GM20431 (cell line): ENCODE results near the gene AKT1.

ENCODE experiments used
- in situ Hi-C: fragments of 300-500 bp; cut with MseI, MboI; formaldehyde crosslinking; loops from one replicate; pipeline ENCODE4 v1.15.0; 2020; ENCODE audit warnings: low sequenced_read_pairs; ENCODE audit not compliant: unreplicated experiment

The AKT1 gene

DNA sequence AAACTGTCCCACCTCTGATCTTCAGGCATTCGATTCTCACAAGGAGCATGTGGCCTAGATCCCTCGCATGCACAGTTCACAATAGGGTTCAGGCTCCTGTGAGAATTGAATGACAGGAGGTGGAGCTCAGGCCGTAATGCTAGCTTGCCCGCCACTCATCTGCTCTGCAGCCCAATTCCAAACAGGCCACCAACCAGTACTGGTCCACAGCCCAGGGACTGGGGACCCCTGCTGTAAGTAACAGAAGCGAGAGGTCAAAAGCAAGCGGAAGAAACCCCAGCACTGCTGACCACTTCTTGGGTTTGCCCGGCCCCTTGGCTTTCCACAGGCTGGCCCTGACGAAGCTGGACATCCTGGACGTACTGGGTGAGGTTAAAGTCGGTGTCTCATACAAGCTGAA lies 51.1 kb downstream of the AKT1 start:
- in situ Hi-C loops: no loop called here

DNA sequence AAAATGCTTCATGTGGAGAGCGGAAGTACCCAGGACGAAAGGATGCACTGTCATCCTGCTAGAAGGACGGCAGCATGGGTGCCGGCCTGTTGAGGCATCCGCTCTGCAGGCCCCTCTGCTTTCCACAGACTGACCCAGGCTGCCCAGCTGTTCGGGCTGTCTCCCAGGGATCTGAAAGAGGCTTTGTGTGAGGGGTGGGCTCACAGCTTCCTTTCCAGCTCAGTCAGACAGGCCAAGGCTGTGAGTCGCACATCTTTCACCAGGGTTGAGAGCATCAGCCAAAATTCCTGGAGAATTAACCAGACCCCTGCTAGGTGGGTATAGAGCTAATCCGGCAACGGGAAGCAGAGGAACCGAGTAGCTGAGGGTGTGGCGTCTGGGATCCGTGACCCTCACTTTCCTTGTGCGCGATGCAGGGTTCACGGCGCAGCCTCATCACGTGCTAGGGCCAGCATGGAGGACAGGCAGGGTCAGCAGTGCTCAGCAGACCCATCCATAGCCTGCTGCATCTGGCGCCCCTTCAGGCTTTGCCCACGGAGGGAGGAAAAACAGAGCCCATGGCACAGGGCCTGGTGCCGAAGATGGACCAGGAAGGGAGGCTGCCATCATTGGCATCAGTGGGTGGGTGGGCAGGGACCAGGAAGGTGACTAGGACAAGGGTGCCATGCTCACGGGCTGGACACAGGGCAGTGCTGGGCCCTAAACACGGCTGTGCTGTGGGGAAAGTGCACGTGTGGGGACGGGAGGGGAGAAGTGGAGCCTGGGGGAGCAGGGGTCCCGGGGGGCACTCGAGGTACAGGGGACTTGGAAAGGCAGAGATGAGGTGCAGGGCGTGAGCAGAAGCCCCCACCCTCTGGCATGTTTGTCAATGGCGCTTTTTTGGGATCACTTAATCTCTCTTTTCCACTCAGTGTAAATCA lies 51.8 kb downstream of the AKT1 start:
- in situ Hi-C loops: no loop called here

DNA sequence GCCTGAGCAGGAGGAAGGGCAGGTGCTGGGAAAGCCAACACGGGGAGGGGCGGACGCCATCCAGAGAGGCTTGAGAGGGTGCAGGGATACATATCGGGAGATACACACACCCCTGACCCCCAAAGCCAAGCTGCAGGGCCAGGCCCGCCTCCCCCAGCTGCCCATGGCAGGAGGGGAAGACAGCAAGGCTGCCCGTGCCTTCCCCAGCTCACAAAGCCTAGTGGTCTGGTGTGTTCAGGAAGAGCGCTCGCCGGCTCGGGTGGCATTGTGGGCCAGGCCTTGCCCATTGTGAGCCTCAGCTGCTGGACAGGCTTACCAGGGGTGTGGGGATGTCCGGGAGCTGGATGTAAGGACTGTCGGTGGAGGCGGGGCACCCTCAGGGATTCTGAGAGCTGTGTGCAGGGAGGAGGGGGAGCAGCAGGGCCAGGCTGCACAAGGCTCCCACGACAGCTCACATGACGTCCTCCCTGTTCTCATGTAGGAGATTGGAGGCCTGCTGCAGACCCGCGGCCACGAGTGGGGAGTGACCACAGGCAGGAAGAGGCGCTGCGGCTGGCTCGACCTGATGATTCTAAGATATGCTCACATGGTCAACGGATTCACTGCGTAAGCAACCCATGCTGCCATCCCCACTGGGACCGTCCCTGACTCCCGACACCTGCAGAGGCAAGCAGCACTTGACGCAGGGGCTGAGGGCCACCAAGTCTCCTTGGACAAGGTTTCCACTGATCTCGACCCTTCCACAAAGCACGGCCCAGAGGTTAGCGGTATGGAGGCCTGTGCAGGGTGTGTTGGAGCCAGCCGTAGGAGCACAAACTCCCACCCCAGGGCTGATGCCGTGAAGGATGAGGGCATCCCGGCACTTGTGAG lies 52.7 kb downstream of the AKT1 start:
- in situ Hi-C loops: no loop called here

DNA sequence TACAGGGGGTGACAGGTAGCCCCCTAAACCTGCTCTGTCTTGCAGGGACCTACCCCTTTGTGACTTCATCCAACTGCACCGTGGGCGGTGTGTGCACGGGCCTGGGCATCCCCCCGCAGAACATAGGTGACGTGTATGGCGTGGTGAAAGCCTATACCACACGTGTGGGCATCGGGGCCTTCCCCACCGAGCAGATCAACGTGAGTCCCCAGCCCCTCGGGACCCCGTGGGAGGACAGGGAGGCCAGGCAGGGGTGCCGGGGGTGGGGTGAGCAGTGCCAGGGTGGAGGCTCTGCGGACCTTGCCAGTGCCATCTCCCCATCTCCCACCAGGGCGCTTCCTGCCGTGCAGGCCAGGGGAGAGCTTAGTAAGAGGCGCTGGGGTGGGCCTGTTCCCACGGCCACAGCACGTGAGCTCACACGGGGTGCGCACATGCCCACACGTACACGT lies 53.7 kb downstream of the AKT1 start:
- in situ Hi-C loops: no loop called here

DNA sequence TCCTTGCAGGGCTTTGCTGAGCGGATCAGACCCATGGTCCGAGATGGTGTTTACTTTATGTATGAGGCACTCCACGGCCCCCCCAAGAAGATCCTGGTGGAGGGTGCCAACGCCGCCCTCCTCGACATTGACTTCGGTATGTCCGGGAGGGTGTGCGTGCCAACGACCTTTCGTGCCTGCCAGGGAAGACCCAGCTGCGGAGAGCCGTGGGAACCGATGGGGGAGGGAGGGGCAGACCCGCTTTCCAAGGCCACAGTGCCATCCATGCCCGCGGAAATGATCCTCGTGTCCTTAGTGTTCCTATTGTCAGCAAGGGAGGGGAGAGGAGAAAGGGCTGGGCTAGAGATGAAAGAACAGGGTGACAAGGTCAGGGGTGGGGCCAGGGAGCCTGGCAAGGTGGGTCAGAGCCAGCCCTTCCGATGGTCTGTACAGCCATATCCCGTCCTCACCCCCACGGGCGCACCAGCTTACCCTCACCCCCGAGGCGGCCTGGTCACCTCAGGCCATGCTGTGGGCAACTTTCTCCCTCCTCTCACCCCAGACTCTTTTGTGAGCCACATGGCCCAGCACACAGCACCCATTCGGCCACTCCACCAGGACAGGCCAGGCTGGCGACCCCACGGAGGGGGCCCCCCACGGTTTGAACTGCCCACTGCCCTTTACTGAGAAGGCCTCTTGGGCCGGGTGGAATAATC lies 54.3 kb downstream of the AKT1 start:
- in situ Hi-C loops: no loop called here

DNA sequence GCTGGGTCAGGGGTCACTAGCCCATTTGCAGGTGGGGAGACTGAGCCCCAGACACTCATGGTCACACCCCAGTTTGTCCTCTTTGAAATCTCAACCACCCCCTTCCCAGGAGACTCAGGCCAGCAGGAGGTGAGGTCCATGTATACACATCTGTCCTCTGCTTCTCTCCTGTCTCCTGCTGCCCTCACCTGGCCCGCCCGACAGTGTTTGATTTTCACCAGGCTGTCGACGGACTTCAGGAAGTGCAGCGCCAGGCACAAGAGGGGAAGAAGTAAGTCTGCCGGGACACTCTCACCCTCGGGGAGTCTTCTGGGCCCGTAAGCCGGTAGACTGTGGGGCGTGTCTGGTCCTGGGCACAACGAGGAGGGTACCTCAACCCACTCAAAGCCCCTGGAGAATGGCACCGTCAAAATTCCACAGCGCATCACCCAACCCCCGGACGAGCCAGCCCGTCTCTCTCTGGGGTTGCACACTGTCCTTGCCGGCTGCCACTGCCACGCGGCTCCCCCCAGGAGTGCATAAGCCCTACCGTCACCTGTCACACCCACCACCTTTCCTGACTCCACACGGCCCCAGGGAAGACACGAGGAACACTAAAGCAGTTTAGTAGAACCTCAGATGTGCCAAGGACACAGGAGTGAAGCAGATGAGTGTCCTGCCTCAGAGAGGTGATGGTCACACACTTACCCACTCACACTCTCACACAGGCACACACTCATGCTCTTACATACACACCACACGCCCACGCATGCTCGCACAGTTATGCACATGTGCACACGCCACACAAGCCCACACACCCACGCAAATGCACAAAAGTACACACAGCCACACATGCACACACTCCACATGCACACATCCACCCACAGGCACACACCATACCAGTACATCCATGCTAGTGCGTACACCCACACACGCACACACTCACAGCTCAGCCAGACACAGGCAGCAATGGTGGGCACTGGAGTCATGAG lies 55.7 kb downstream of the AKT1 start:
- in situ Hi-C loops: no loop called here

DNA sequence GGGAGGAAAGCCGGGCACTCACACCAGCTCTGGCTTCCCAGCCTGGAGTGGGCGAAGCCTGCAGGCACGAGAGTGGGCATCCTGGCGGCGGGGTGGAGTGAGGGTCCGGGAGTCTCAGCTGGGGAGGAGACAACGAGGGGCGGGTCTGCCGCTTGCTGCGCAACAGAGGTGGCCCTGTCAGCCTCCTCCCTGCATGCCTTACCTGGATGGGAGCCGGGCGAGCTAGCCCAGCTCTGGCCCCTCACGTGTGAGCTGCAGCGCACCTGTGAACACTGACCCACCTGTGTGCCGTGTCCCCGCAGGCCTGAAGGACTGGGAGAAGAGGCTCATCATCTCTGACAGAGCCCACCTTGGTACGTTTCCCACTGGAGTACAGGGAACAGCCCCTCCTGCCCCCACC lies 56.5 kb downstream of the AKT1 start:
- in situ Hi-C loops: no loop called here

DNA sequence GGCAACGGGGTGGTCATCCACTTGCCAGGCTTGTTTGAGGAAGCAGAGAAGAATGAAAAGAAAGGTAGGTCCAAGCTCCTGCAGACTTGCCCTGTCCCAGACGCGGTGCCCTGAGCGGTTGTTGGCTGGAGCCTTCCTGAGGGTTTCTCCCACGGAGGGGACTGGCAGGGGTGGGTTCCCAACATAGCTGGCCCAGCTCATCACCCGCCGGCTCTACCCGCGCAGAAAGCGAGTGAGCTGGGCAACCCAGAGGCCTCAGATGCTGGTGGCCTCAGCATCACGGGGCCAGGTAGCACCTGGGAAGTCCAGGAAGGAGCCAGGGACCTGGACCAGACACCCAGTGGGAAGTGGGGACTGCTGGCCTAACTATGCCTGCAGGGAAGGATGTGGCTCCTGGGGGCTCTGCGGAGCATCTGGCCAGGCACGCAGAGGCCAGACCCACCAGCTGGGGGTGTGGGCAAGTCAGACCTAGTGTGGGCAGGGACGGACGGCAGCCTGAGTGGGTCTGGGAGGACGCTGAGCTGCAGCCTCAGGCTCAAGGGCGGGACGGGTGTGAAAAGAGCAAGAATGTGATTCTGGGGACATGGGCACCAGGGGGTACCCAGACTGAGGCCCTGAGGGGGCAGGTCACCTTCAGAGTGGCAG lies 57.1 kb downstream of the AKT1 start:
- in situ Hi-C loops: no loop called here

DNA sequence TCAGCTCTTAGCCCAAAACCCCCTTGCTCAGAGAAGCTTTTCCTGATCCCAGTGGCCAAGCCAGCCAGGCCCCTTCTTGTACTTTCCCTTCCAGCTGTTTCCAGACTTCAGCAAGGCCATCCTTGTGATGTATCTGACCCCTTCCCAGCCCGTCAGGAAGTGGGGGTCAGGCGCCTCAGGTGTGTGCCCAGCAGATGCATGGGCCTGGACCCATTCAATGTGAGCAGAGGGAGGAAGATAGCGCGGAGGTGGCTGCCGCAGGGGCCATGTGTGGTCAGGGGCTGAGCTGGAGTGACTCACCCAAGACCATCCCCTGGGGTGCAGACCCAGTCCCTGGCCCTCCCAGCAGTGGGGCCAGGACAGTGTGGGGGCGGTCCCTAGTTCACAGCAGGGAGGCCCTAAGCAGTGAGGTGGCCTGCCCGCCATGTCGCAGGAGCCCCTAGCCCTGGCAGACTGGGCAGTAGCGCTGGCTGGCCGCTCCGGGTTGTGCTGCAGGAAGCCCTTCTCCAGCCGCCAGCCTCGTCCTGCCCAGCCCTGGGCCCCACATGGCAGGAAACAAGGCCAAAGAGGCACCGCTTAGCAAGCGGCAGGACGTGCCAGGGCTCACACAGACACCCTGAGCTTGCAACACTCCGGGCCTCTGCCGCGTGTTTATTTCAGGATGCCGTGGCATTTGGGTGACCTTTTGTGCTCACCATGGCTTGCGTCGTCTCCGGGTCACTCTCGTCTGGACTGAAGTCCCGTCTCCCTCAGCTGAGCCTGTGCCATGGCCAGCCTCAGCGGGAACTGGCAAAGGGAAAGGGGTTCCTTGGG lies 59.5 kb downstream of the AKT1 start:
- in situ Hi-C loops: no loop called here

DNA sequence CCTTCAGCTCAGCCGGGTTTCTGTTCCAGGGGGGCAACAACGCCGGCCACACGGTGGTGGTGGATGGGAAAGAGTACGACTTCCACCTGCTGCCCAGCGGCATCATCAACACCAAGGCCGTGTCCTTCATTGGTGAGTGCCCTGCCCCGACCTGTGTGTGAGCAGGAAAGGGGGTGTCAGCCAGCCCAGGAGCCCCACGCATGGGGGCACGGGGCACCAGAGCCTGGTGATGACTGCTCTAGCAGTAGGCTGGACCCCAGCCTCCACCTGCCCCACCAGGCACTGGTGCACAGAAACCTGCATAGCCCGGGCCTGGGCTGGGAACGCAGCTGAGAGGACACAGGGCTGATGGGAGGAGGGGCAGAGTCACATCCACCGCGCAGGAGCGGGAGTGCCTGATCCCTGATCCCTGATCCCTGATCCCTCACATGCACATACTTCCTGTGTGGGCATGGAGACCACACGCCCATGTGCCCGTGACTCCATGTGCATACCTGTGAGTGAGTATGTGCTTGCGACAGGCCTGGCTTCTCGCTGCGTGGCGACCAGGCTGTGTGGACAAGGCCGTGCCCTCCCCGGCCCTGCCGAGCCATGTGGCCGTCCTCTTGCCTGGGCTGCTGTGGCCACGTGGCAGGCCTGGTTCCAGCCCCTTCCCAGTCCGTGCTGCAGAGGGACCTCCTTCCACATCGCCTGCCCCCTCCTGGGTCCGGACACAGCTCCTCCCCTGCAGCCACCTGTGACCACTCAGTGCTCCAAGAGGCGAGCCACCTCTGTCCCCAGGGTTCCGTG lies 60.4 kb downstream of the AKT1 start:
- in situ Hi-C loops: no loop called here

DNA sequence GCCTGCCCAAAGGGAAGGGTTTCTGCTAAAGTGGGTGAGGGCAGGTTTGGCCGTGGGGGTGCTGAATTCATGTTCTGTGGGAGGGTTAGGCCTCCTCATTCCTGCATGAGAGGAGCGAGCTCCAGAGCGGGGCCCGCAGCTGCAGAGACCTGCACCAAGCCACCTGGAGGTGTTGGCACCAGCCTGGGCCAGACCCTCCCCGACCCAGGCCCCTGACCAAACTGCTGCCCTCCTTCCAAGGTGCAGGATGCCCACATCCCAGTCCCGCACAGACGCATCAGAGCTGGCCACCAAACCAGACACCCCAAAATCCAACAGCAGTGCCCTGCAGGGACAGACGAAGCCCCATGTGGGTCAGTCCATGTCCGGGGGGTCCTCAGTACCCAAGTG lies 61.0 kb downstream of the AKT1 start:
- in situ Hi-C loops: no loop called here

DNA sequence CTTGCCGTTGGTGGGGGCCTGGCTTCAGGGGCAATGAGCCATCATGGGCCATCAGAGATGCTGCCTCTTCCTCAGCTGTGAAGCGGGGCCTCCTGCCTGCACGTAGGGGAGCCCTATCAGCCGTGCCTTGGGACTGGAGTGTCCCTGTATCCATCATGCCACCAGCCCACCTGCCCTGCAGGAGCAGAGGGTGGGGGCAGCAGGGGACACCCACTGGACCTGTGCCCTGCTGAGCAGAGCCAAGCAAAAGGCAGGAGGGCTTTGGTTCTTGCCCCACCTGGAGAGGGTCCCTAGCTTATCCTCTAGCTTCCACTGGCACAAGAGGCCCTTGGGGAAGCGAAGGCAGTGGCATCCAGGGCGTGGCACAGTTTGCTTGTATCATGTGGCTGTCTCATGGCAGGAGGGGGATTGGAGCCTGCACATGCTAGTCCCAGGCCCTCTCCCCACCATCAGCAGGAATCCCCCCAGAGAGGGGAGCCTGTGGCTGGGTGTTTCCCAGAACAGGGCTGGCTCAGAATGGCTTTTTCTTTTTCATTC lies 61.4 kb downstream of the AKT1 start:
- in situ Hi-C loops: no loop called here

DNA sequence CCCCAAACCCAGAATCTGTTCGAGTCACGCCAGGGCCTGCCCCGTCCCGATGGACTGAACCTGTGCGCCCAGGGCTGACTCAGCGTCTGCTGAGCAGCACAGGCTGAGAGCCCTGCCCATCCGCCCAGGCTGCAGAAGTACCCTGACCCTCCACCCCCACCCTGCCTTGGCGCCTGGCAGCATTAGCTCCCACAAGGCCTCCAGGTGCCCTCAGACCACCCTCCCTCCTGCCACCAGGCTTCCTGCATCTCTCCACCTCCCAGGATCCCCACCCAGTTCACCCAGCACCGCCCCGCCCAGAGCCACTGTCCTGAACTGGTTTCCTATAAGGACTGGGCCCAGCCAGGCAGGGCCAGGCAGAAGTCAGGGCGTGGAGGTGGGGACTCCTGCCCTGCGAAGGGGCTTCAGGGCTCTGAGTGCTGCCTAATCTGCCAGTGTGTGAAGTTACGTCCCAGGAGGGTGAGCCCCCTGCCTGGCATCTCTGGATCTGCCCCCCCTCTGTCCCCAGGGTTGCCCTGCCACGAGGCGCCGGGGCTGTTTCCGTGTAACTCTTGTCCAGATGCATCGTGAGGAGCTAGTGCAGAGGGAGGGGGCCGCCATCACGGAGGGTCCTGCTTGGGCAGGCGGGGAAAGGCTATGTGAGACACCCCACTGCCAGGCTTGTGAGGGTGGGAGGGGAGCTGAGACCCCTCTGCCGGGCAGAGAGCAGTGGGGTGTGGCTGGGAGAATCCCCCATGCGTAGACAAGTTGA lies 62.4 kb downstream of the AKT1 start:
- in situ Hi-C loops: no loop called here

DNA sequence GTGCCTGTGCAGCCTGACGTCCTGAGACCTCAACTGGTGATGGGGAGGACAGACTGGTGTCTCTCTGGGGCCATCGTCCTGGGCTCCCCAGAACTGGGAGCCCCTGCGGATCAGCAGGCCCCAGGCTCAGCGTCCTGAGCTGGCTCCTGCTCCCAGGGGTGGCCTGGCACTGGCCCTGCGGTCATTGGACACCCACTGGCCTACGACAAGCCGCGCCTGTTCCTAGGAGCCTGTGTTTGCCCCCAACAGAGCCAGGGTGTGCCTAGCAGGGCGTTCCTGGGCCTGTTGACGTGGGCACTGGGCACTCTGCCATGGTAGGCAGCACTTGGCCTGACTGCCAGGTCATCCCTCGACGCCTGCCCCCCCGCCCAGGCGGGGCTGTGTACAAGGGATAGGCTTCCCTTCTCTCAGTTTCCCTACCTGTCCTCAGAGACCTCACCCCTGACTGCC lies 63.2 kb downstream of the AKT1 start:
- in situ Hi-C loops: no loop called here

DNA sequence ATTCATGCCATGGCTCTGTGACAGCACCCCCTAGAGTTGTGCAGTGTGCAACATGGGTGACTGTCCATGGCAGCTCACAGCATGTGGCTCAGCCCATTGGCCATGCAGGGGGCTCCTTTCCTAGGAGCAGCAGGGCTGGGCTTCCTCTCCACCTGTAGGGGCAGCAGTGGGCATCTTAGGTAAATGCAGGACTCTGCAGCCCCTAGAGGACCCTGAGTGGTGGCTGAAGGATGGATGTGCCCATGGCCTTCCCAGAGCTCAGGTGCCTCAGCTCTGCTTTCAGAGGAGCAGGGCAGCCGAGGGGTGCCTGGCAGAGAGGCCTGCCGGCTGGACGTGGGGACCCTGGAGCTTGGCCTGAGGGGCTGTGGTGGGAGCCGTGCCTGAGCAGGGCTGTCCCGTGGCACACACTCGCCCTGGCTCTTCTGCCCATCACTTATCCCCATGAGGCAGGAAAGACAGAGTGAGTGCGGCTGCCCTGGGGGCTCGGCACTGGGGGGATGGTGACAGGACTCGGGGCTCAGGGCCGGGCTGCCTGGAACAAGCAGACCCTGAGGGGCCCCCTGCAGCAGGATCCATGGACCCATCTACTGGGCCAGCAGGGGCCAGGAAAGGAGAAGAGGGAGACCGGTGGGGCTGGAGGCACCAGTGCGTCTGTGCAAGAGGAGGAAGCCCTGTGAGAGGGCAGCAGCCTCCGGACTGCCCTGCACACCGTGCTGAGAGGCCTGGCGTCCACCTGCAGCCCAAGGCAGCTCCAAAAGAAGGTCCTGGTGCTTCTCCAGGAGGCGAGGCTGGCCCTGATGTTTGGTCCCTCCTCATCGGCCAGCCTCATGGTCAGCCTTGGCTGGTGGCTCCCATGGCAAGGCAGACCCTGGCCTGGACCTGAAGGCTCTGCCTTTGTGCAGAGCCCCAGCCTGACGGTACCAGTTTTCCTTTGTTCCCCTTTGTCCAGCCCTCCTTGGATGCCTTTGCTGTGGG lies 63.9 kb downstream of the AKT1 start:
- in situ Hi-C loops: no loop called here
